HepG2 (cell line): Measurements from ENCODE around the gene ZFAND6. TPM values are rescaled to one million over a fixed set of nuclear protein-coding genes. Genes with fewer than 3 reads are reported as not detected.
A peak's percentile ranks its signal among the peaks of the same experiment; 100 is the strongest.

ENCODE experiments used
- CC2D1A ChIP-seq: sonication (generic); formaldehyde crosslinking; IDR thresholded peaks from 2 replicates; pipeline ENCODE4 v1.8.1; 2023; ENCODE audit warnings: mild to moderate bottlenecking, missing genetic modification reagents
- EZH2 ChIP-seq: conservative IDR thresholded peaks from 2 replicates; pipeline ENCODE4 v1.6.1; 2012; ENCODE audit warnings: mild to moderate bottlenecking, low read depth, low read length, moderate library complexity
- GMEB2 ChIP-seq: IDR thresholded peaks from 2 replicates; pipeline ENCODE4 v1.6.1; 2016; ENCODE audit warnings: missing biosample characterization, missing genetic modification reagents, low read depth
- NR1H2 ChIP-seq: sonication (generic); formaldehyde crosslinking; IDR thresholded peaks from 2 replicates; pipeline ENCODE4 v1.8.1; 2022; ENCODE audit warnings: low read depth, missing genetic modification reagents, borderline replicate concordance
- NR2F6 ChIP-seq, 2 experiments: IDR thresholded peaks; 2 replicates each; pipeline ENCODE4 v1.6.1; 2016; ENCODE audit warnings: antibody characterized with exemption in 1 of 2, mild to moderate bottlenecking in 1 of 2
- SALL1 ChIP-seq: sonication (generic); formaldehyde crosslinking; IDR thresholded peaks from 2 replicates; pipeline ENCODE4 v1.8.0; 2022; ENCODE audit warnings: mild to moderate bottlenecking, missing genetic modification reagents
- SMAD9 ChIP-seq: sonication (generic); formaldehyde crosslinking; IDR thresholded peaks from 2 replicates; pipeline ENCODE4 v1.5.1; 2020; ENCODE audit warnings: mild to moderate bottlenecking, missing genetic modification reagents
- ZBTB42 ChIP-seq: sonication (generic); formaldehyde crosslinking; IDR thresholded peaks from 2 replicates; pipeline ENCODE4 v1.5.0; 2020; ENCODE audit warnings: mild to moderate bottlenecking, missing genetic modification reagents
- ZNF276 ChIP-seq: sonication (generic); formaldehyde crosslinking; IDR thresholded peaks from 2 replicates; pipeline ENCODE4 v1.4.0; 2020; ENCODE audit warnings: mild to moderate bottlenecking, low read depth, missing genetic modification reagents
- ZNF503 ChIP-seq: sonication (generic); formaldehyde crosslinking; IDR thresholded peaks from 2 replicates; pipeline ENCODE4 v1.4.0; 2020; ENCODE audit warnings: missing genetic modification reagents
- ZNF687 ChIP-seq: sonication (generic); formaldehyde crosslinking; IDR thresholded peaks from 2 replicates; pipeline ENCODE4 v1.5.1; 2020; ENCODE audit warnings: mild to moderate bottlenecking, missing genetic modification reagents, moderate library complexity
- polyA plus RNA-seq, 8 experiments: library from polyadenylated mRNA; depleted of rRNA in 3 of 8; stranded (reverse) in 7 of 8; unstranded in 1 of 8; fragments of >200 nt; fragmentation: Illumina TruSeq in 4 of 8; extraction: Trizol in 4 of 8; gene quantifications; 2 replicates each; pipeline versions ENCODE4 v1.2.1 to v1.2.3, GENCODE V29; 2011 to 2016; ENCODE audit warnings: low read depth in 4 of 8, missing spikeins in 1 of 8, mixed read lengths in 1 of 8; ENCODE audit not compliant: insufficient read depth in 1 of 8
- total RNA-seq, 5 experiments: library from RNA; depleted of rRNA; stranded (reverse); fragments of >200 nt; fragmentation: Illumina TruSeq; extraction: Trizol; gene quantifications; 2 replicates each; pipeline ENCODE4 v1.2.3, GENCODE V29; 2016; ENCODE audit warnings: low read depth in 1 of 5
- TF ChIP-seq, protein P1 (sequence below): sonication (generic); formaldehyde crosslinking; conservative IDR thresholded peaks from 2 replicates; pipeline ENCODE4 v1.8.0; 2022; ENCODE audit warnings: low read depth, missing genetic modification reagents
- TF ChIP-seq, protein P2 (sequence below): sonication (generic); formaldehyde crosslinking; IDR thresholded peaks from 2 replicates; pipeline ENCODE4 v1.4.0; 2020; ENCODE audit warnings: mild to moderate bottlenecking, low read depth, missing genetic modification reagents
- TF ChIP-seq, protein P3 (sequence below): sonication (generic); formaldehyde crosslinking; IDR thresholded peaks from 2 replicates; pipeline ENCODE4 v1.8.0; 2022; ENCODE audit warnings: missing genetic modification reagents, mild to moderate bottlenecking, borderline replicate concordance

The ZFAND6 gene
- total and polyA plus RNA-seq, 2 of the 13 experiments (the other 11 are each of a cell fraction or from before 2014, with no cell fraction given) = 84.2 to 115 TPM

DNA sequence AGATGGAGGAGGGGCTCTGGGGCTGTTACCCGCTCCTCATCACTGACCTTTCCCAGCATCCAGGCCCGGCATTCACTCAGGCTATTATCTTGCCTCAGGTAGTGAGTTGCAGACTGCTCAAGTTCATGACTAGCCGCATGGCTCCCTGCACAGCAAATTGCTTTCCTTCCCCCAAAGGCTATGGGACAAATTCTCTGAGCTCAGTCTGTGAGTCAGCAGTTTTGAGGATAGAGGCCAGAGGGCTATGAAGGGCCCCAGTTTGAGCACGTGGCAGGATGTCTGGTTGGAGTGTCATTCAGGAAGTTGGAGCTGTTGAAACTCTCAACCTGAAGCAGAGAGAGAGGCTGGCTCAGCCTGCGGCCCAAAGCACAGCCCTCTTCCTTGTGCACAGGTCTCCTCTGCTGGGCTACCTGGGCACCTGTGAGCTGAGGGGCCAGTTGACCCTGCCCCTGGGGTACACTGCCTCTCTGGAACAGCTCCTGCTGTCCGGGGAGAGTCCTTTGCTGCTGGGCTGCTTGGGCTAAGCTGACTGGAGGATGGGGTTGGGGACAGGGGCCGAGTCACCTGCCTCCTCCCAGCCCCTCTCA lies 101.2 kb downstream of the ZFAND6 start (continued):
- no peak for TF ChIP-seq ZBTB42 (CRISPR knock-in tag)
- TF ChIP-seq GMEB2 (CRISPR knock-in tag) = no peak
- TF ChIP-seq NR1H2 (CRISPR knock-in tag) = no peak
- TF ChIP-seq ZNF503 = 0 out of 2 replicates have a peak, but pooled peaks have one; percentile 20
- TF ChIP-seq SALL1 (CRISPR knock-in tag) = peak; percentile 93
- TF ChIP-seq CC2D1A (CRISPR knock-in tag) = no peak
- TF ChIP-seq NR2F6 (IDR thresholded peaks at IDR 0.05) = peak; percentile 47
- peak; percentile 79 for TF ChIP-seq NR2F6 (CRISPR knock-in tag; IDR thresholded peaks at IDR 0.05)
- TF ChIP-seq, protein P1, sequence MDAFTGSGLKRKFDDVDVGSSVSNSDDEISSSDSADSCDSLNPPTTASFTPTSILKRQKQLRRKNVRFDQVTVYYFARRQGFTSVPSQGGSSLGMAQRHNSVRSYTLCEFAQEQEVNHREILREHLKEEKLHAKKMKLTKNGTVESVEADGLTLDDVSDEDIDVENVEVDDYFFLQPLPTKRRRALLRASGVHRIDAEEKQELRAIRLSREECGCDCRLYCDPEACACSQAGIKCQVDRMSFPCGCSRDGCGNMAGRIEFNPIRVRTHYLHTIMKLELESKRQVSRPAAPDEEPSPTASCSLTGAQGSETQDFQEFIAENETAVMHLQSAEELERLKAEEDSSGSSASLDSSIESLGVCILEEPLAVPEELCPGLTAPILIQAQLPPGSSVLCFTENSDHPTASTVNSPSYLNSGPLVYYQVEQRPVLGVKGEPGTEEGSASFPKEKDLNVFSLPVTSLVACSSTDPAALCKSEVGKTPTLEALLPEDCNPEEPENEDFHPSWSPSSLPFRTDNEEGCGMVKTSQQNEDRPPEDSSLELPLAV = no peak
- TF ChIP-seq, protein P2, sequence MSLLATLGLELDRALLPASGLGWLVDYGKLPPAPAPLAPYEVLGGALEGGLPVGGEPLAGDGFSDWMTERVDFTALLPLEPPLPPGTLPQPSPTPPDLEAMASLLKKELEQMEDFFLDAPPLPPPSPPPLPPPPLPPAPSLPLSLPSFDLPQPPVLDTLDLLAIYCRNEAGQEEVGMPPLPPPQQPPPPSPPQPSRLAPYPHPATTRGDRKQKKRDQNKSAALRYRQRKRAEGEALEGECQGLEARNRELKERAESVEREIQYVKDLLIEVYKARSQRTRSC (CRISPR knock-in tag) = no peak
- TF ChIP-seq, protein P3, sequence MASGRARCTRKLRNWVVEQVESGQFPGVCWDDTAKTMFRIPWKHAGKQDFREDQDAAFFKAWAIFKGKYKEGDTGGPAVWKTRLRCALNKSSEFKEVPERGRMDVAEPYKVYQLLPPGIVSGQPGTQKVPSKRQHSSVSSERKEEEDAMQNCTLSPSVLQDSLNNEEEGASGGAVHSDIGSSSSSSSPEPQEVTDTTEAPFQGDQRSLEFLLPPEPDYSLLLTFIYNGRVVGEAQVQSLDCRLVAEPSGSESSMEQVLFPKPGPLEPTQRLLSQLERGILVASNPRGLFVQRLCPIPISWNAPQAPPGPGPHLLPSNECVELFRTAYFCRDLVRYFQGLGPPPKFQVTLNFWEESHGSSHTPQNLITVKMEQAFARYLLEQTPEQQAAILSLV (CRISPR knock-in tag) = peak; percentile 66; the same call in 1 of the 2 replicates
- TF ChIP-seq ZNF687 = peak; percentile 97
- TF ChIP-seq SMAD9 (CRISPR knock-in tag) = no peak
- no peak for TF ChIP-seq ZNF276 (CRISPR knock-in tag)
- no peak for TF ChIP-seq EZH2
